Measurements from ENCODE around the gene FANK1.

DNA sequence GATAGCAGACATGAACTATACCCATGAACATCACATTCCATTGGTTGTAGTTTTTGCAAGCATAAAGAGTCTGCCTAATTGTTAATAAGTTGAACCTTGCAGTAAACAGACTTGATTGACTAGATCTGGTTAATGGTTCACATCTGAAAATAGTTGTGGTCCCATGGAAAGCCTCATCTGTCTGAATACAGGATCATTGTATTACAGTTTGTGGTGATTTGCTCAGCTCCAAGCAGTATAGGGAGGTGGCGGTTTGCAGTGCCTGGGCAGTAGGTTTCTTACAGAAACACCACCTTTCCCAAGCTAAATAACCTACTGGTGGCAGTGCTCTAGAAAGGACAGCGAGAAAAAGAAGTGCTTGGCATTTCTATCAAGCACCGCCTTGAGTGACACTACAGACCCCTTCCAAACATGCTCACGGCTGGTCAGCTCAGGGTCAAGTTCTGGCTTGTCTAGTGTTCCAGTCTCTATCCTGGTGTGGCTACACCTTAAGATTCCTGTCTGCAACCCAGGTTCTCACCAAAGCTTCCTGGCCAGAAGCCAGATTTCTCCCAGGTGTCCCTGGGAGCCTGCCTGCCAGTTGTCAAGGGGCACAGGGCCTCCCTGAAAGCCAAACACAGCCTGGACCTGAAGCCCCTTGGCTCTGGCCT, 119.9 kb downstream of the FANK1 start:
- TF ChIP-seq CTCF (IDR thresholded peaks at IDR 0.05; ENCODE audit: insufficient read depth, low read length) (no peak), GABPA (IDR thresholded peaks at IDR 0.05; ENCODE audit: low read depth) (no peak)

Data from HL-60 (cell line).